ENCODE results near the gene PABPN1L.

Gene PABPN1L

DNA sequence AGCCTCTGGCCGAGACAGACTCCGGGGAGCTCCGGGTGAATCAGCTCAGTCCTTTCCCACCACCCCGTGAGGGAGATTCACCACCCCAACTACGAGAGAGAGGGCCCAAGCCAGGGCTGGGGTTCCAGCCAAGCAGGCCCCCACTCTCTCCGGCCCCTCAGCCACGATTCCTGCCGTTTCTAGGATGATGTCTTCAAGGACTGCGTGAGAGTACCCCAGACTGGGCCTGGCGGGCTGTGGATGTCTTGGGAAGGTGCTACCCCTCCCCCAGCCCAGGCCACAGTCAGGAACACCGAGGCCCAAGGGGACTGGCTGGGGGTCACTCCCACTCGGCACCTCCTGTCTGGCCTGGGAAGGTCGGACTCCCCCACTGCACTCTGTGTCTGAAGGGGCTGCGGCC, 21.6 kb upstream of the PABPN1L start:
- TF ChIP-seq, protein P1, sequence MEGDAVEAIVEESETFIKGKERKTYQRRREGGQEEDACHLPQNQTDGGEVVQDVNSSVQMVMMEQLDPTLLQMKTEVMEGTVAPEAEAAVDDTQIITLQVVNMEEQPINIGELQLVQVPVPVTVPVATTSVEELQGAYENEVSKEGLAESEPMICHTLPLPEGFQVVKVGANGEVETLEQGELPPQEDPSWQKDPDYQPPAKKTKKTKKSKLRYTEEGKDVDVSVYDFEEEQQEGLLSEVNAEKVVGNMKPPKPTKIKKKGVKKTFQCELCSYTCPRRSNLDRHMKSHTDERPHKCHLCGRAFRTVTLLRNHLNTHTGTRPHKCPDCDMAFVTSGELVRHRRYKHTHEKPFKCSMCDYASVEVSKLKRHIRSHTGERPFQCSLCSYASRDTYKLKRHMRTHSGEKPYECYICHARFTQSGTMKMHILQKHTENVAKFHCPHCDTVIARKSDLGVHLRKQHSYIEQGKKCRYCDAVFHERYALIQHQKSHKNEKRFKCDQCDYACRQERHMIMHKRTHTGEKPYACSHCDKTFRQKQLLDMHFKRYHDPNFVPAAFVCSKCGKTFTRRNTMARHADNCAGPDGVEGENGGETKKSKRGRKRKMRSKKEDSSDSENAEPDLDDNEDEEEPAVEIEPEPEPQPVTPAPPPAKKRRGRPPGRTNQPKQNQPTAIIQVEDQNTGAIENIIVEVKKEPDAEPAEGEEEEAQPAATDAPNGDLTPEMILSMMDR (IDR thresholded peaks at IDR 0.05; ENCODE audit: insufficient read depth, low read depth, low read length, missing control alignments) = no peak
- no peak overlapping the region for H3K4me3 ChIP-seq (ENCODE audit: low read depth, low read length)
- no peak for DNase-seq (ENCODE audit: low read depth)

DNA sequence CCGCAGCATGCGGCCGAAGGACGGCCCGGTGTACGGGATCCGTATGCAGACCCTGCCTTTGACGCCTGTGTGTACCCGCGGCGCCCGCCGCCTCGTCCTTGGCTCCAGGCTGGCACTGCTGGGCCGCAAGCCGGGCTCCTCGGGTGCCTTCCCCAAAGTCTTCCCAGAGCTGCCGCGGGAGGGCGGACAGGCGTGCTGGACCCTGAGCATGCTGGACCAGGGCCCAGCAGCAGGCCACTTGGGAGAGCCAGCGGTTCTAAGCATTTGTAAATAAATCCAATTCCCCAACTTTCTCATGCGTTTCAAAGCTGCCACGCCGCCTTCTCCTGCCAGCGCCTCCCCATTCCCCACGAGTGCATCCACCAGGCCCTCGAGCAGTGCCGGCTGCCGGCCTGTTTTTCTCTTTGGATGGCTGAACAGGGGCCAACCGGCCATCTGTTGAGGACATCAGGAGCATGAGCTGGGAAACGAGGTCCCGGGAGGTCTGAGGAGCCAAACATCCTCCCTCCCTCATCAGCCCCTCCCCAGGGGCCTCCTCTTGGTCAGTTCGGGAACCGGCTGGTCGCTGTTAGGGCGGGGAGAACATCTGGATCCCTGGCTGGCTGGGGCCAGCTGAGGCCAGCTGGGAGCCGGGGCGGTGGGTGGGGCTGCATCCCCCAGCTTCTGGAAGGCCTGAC, 20.5 kb upstream of the PABPN1L start:
- TF ChIP-seq, protein P1 (IDR thresholded peaks at IDR 0.05; ENCODE audit: insufficient read depth, low read depth, low read length, missing control alignments) = no peak
- H3K4me3 ChIP-seq (ENCODE audit: low read depth, low read length) = no peak overlapping the region
- DNase-seq (ENCODE audit: low read depth) = no peak

DNA sequence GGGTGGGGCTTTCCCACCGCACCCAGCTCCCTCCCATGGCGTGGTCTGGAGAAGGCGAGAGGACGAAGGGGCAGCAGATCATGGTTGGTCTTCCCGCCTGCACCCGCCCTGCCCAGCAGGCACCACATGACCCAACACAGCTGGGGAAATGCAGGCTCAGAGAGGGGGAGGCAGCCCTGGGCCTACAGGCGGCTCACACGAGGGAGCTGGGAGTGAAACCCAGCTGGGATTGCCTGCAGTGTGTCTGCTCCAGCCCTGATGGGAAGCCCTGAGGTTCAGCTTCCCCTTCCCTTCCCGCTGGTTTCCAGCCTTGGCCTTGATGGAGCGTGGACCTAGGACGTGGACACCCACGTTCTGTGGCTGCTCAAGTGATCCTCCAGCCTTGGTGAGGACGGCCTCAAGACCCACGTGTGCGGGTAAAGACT, 20.0 kb upstream of the PABPN1L start:
- DNase-seq (ENCODE audit: low read depth) = no peak
- TF ChIP-seq, protein P1 (IDR thresholded peaks at IDR 0.05; ENCODE audit: insufficient read depth, low read depth, low read length, missing control alignments) = no peak
- H3K4me3 ChIP-seq (ENCODE audit: low read depth, low read length) = no peak overlapping the region

DNA sequence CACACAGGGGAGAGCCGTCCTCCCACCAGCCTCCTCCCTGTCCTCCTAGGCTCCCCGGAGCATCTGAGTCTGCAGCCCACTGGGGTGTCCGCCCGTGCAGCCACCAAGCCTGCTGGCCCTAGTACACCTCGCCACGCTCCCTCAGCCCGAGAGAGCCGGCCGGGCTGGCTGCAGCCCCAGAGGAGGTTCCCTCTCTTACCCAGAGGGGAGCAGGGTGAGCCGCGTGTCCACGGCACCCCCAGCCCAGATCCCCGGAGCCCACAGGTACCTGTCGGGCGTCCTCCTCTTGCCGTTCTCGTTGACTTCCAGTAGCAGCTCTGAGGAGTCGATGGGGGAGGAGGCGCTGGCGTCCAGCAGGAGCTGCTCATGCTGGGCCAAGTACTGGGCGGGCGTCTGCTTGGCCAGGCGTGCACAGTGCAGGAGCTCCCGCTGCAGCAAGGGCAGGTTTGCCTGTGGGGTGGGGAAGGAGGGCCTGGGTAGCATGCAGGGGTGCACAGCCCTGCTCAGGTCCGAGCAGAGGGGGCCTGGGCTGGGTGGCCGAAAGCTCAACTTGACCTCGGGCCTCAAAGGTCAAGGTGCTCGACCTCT, 19.3 kb upstream of the PABPN1L start:
- TF ChIP-seq, protein P1 (IDR thresholded peaks at IDR 0.05; ENCODE audit: insufficient read depth, low read depth, low read length, missing control alignments) = no peak
- DNase-seq (ENCODE audit: low read depth) = no peak
- H3K4me3 ChIP-seq (ENCODE audit: low read depth, low read length) = no peak overlapping the region

DNA sequence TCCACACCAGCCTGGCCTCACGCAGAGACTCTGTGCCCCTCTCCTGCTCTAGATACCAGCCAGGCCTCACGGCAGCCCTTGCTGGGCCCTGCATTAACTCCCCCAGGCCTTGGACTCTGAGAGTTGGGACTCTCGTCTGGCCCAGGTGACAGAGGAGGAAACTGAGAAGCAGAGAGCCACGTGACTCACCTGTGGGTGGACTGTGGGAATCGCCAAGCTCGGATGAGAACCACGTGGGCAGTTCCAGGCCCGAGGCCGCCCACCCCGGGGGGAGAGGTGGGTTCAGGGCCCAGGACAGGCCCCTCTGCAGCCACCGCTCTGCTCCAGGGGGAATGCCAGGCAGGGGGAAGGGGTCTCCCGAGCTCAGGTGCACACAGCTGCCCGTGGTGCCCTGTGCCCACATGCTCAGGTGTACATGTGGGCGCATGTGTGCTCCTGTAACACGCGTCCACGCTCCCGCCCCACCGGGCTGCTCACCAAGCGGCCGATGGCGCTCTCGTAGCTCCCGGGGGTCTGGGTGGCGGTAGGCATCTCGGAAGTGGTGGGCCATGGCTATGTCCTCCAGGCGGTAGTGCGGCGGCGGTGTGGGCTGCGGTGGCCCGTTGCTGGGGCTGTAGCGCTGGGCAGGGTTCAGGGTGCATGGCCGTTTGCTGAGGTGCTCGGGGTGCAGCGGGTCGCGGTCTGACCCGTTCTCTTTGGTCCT, 18.3 kb upstream of the PABPN1L start:
- DNase-seq (ENCODE audit: low read depth) = no peak
- TF ChIP-seq, protein P1 (IDR thresholded peaks at IDR 0.05; ENCODE audit: insufficient read depth, low read depth, low read length, missing control alignments) = no peak
- H3K4me3 ChIP-seq (ENCODE audit: low read depth, low read length) = no peak overlapping the region

DNA sequence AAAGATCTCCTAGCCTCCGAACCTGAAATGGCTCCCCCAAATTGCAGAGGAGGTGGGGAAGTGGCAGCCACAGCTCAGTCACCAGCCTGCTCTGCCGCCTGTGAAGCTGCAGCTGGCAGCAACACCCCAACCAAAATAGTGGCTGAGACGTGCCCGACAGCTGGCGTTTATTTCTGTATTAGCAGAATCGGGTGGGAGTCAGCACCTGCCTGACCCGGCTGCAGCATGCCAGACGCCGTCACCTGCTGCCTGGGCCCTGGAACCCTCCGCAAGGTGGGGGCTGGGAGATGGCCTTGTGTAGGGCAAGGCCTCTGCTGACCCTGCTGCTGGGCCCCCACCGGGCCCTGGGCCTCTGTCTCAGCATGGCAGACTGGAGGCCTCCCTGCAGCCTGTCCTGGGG, 17.5 kb upstream of the PABPN1L start:
- no peak for DNase-seq (ENCODE audit: low read depth)
- no peak overlapping the region for H3K4me3 ChIP-seq (ENCODE audit: low read depth, low read length)
- TF ChIP-seq, protein P1 (IDR thresholded peaks at IDR 0.05; ENCODE audit: insufficient read depth, low read depth, low read length, missing control alignments) = no peak

Data from GM12865 (cell line).